ENCODE measurements around the gene FAAP20.

- TF ChIP-seq, protein P1, sequence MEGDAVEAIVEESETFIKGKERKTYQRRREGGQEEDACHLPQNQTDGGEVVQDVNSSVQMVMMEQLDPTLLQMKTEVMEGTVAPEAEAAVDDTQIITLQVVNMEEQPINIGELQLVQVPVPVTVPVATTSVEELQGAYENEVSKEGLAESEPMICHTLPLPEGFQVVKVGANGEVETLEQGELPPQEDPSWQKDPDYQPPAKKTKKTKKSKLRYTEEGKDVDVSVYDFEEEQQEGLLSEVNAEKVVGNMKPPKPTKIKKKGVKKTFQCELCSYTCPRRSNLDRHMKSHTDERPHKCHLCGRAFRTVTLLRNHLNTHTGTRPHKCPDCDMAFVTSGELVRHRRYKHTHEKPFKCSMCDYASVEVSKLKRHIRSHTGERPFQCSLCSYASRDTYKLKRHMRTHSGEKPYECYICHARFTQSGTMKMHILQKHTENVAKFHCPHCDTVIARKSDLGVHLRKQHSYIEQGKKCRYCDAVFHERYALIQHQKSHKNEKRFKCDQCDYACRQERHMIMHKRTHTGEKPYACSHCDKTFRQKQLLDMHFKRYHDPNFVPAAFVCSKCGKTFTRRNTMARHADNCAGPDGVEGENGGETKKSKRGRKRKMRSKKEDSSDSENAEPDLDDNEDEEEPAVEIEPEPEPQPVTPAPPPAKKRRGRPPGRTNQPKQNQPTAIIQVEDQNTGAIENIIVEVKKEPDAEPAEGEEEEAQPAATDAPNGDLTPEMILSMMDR (IDR thresholded peaks at IDR 0.05; ENCODE audit: poor library complexity): no peak
- no peak for TF ChIP-seq EZH2phosphoT487 (IDR thresholded peaks at IDR 0.05; ENCODE audit: low read depth, severe bottlenecking, unreplicated experiment)
- no peak for TF ChIP-seq EZH2 (IDR thresholded peaks at IDR 0.05; ENCODE audit: borderline replicate concordance)
Measured at GRCh38 chr1:2178875-2179274, 15.7 kb downstream of the FAAP20 start.

Data from hepatocyte (in vitro differentiated cells).